Duodenal mucosa (tissue), 2 donors: Measurements from ENCODE around the gene CFAP100.

Experiments
- H3K27ac ChIP-seq: one replicate; pipeline ENCODE4 v1.7.0; 2013; ENCODE audit warnings: low read depth, low read length
- H3K27me3 ChIP-seq, 2 donors: one replicate each; pipeline ENCODE4 v1.7.0; 2013; ENCODE audit warnings: low read length in 2 of 2, control low read depth in 1 of 2; ENCODE audit not compliant: insufficient read depth in 2 of 2, control insufficient read depth in 1 of 2
- H3K36me3 ChIP-seq, 2 donors: one replicate each; pipeline ENCODE4 v1.7.0; 2013; ENCODE audit warnings: low read length in 2 of 2, control low read depth in 1 of 2; ENCODE audit not compliant: insufficient read depth in 2 of 2, control insufficient read depth in 1 of 2
- H3K4me1 ChIP-seq, 2 donors: one replicate each; pipeline ENCODE4 v1.7.0; 2013; ENCODE audit warnings: low read length in 2 of 2, control low read depth in 1 of 2; ENCODE audit not compliant: insufficient read depth in 2 of 2, control insufficient read depth in 1 of 2
- H3K4me3 ChIP-seq, 2 donors: one replicate each; pipeline ENCODE4 v1.7.0; 2013; ENCODE audit warnings: low read length in 2 of 2, low read depth in 1 of 2
- H3K9ac ChIP-seq, 2 donors: one replicate each; pipeline ENCODE4 v1.7.0; 2013; ENCODE audit warnings: low read length in 2 of 2, low read depth in 1 of 2
- H3K9me3 ChIP-seq, 2 donors: one replicate each; pipeline ENCODE4 v1.7.0; 2013; ENCODE audit warnings: low read length in 2 of 2, control low read depth in 1 of 2; ENCODE audit not compliant: control insufficient read depth in 1 of 2

Gene CFAP100

GRCh38 chr3:126450219-126450618 lies 55.5 kb downstream of the CFAP100 start:
- Histone ChIP-seq H3K27ac (no peak overlapping the region), H3K36me3 (peaks cover 28 to 73% of the 10 kb centered on the region in 2 donors), H3K4me1 (no peaks in the 10 kb centered on the region), H3K9me3 (no peaks in the 10 kb centered on the region), H3K4me3 (no peak overlapping the region), H3K27me3 (no peaks in the 10 kb centered on the region), H3K9ac (no peak overlapping the region)

DNA sequence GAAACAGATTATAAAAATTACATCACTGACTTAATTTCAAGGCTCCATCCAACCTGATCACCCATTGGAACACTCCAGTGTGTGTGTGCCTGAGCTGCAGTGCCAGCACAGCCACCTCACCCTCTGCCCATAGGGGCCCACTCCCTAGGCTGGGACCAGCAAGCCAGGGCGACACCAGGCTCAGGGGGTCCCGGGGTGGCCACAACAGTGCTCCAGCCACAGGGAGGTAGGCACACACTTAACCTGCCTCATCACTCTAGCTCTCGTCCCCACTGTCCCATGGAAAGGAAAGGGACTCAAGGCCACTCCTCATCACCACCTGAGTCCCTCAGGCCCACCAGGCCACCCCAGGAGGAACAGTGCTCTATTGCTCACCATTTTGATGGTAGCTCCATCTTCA lies 56.0 kb downstream of the CFAP100 start:
- Histone ChIP-seq H3K36me3 (peaks cover 28 to 71% of the 10 kb centered on the region in 2 donors), H3K27ac (no peak overlapping the region), H3K27me3 (no peaks in the 10 kb centered on the region), H3K4me1 (no peaks in the 10 kb centered on the region), H3K9ac (no peak overlapping the region), H3K9me3 (no peaks in the 10 kb centered on the region), H3K4me3 (no peak overlapping the region)

DNA sequence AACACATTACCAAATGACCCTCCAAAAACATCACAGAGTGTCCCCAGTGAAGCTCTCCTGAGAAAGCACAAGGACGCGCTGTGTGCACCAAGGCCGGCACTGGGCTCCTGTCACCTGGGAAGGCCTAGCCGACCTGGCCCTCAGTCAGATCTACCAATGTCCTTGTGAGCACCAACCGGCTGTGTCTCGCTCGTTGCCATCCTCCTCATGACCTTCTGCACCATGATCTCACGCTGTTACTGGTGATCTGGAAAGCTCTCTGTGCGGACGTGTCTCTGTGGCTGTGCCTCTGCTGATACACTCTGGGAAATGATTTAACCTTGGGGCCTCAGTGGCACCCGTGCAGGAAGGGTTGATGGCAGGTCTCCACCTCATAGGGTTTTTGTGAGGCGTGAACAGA lies 56.8 kb downstream of the CFAP100 start:
- Histone ChIP-seq H3K4me1 (no peaks in the 10 kb centered on the region), H3K4me3 (no peak overlapping the region), H3K27me3 (no peaks in the 10 kb centered on the region), H3K27ac (no peak overlapping the region), H3K9ac (no peak overlapping the region), H3K36me3 (peaks cover 28 to 75% of the 10 kb centered on the region in 2 donors), H3K9me3 (no peaks in the 10 kb centered on the region)

GRCh38 chr3:126452213-126452612 lies 57.5 kb downstream of the CFAP100 start:
- no peak overlapping the region for H3K27ac ChIP-seq
- no peaks in the 10 kb centered on the region for H3K9me3 ChIP-seq
- H3K4me3 ChIP-seq, result no peak overlapping the region
- H3K4me1 ChIP-seq, result no peaks in the 10 kb centered on the region
- H3K36me3 ChIP-seq, result peaks cover 34 to 82% of the 10 kb centered on the region in 2 donors
- no peak overlapping the region for H3K9ac ChIP-seq
- no peaks in the 10 kb centered on the region for H3K27me3 ChIP-seq

DNA sequence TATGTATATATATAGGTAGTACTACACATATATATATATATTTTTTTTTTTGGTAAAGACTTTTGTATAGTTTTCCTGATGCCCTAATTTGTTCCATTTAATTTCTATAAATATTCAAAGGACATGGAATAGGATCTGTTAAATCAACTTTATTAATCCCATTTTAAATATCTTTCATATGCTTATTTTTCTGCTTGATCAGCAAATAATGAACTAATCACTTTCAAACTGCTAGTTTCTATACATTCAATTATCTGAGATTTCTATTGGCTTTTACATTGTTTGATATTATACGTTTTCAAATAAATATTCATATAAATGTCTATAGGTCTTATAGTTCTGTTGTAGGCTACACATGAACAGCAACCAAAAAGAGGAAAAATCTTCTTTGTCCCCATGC lies 59.3 kb downstream of the CFAP100 start:
- Histone ChIP-seq H3K9ac (no peak overlapping the region), H3K4me3 (no peak overlapping the region), H3K27me3 (no peaks in the 10 kb centered on the region), H3K27ac (no peak overlapping the region), H3K9me3 (no peaks in the 10 kb centered on the region), H3K4me1 (no peaks in the 10 kb centered on the region), H3K36me3 (peaks cover 34 to 85% of the 10 kb centered on the region in 2 donors)

DNA sequence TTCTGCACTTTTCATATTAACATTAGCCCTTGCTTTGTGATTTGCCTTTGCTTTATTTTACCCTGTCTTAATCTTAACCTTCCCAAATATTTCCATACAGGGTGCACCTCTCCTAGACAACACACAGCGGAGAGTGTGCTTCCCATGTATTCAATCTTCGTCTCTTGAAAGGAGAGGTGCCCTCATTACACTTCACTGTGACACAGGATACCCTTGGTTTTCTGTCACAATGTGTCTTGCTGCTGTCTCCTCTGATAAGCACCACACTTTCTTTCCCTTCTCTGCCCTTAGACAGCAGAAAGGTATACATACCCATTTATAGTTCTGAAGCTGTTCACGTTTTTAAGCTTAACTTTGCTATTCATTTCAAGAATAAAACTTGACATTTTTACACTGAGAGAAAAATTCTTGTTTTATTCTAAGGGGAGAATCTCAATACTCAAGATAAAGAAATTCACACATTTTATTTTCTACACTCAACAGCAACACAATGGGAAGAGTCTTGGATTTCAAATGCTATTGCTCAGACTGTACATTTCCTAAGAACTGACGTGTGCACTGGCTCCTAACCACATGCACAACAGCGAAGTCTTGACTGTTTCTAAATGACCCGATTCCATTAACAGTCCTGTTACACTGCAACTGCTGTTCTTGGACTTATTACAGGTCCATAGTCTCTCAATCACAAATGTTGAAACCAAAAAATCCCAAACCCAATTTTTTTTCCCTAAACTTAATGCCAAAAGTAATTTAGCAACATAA lies 59.9 kb downstream of the CFAP100 start:
- Histone ChIP-seq H3K9ac (no peak overlapping the region), H3K9me3 (no peaks in the 10 kb centered on the region), H3K4me1 (no peaks in the 10 kb centered on the region), H3K27ac (no peak overlapping the region), H3K27me3 (no peaks in the 10 kb centered on the region), H3K4me3 (no peak overlapping the region), H3K36me3 (peaks cover 36 to 85% of the 10 kb centered on the region in 2 donors)

- H3K9ac ChIP-seq, result no peak overlapping the region
- H3K4me3 ChIP-seq, result no peak overlapping the region
- H3K36me3 ChIP-seq, result peaks cover 37 to 83% of the 10 kb centered on the region in 2 donors
These were observed 61.5 kb downstream of the CFAP100 start for GRCh38 chr3:126456211-126456610.

DNA sequence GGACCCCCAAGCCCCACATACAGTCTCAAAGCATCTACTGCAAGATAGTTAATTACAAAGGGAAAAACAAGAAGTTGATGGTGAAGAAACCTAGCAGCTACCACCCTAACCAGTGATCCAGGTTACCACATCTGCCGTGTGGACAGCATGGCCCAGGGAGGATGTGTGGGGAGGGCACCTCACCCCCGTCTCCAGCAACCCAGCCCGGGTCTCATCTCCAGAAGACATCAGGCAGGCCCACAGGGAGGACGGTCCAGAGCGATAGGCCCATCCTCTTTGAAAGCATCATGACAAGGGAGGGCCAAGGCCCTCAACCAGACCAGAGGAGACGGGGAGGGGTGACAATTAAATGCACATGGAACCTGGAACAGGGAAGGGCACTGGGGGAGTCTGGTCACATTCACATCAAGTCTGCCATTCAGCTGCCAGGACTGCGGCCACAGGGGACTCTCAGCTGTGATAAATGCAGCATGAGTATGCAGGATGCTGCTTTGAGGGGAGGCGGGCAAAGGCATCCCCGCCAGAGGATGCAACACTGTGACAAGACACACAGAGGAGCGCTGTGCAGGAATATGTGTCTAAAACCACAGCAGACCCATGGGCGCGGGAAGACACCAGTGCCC lies 62.2 kb downstream of the CFAP100 start:
- Histone ChIP-seq H3K27me3 (no peaks in the 10 kb centered on the region), H3K4me3 (no peak overlapping the region), H3K27ac (no peak overlapping the region), H3K36me3 (peaks cover 37 to 83% of the 10 kb centered on the region in 2 donors), H3K9ac (no peak overlapping the region), H3K9me3 (no peaks in the 10 kb centered on the region), H3K4me1 (no peaks in the 10 kb centered on the region)

More at GRCh38 chr3:126456211-126456610, 61.5 kb downstream of the CFAP100 start:
- Histone ChIP-seq H3K27ac (no peak overlapping the region), H3K9me3 (no peaks in the 10 kb centered on the region), H3K4me1 (no peaks in the 10 kb centered on the region), H3K27me3 (no peaks in the 10 kb centered on the region)

- Histone ChIP-seq H3K27me3 (no peaks in the 10 kb centered on the region), H3K27ac (no peak overlapping the region), H3K9me3 (no peaks in the 10 kb centered on the region), H3K36me3 (peaks cover 41 to 82% of the 10 kb centered on the region in 2 donors), H3K4me3 (no peak overlapping the region), H3K9ac (no peak overlapping the region), H3K4me1 (no peaks in the 10 kb centered on the region)
These were observed 64.5 kb downstream of the CFAP100 start for GRCh38 chr3:126459111-126459762.

- no peaks in the 10 kb centered on the region for H3K4me1 ChIP-seq
- no peak overlapping the region for H3K9ac ChIP-seq
These were observed 65.0 kb downstream of the CFAP100 start for GRCh38 chr3:126459763-126460127.

More at GRCh38 chr3:126459763-126460127, 65.0 kb downstream of the CFAP100 start:
- Histone ChIP-seq H3K27ac (no peak overlapping the region), H3K27me3 (no peaks in the 10 kb centered on the region), H3K36me3 (peaks cover 46 to 82% of the 10 kb centered on the region in 2 donors), H3K9me3 (no peaks in the 10 kb centered on the region), H3K4me3 (no peak overlapping the region)
